K562 (cell line): Measurements from ENCODE around the gene PCDHGB1. TPM values are rescaled to one million over a fixed set of nuclear protein-coding genes. Genes with fewer than 3 reads are reported as not detected.
A peak's percentile ranks its signal among the peaks of the same experiment; 100 is the strongest.

Experiments
- ATAC-seq: fragments of 200-7000 bp; cut with Tn5 transposase; 3 replicates; pipeline ENCODE4 v1.9.1; 2020; ENCODE audit warnings: moderate library complexity
- BruUV-seq: library from RNA; stranded (reverse); fragments of 400-500 nt; replicated peaks from 2 replicates; lab custom pipeline; 2021; lab: Mats Ljungman, UMichigan
- CTCF ChIA-PET: fragments of 300-600 bp; formaldehyde crosslinking; extraction: SDS; loops from one replicate; lab custom pipeline; 2021; ENCODE audit warnings: low intra/inter-chr PET ratio; lab: Yijun Ruan, JAX
- POLR2A ChIA-PET: fragments of 300-600, 350-650 bp; sonication (Branson Sonifier 250); formaldehyde crosslinking; extraction: SDS; loops from one replicate; lab custom pipeline; 2021; ENCODE audit warnings: antibody characterized with exemption, inconsistent platforms; lab: Yijun Ruan, JAX
- DNase-seq, 4 experiments: peaks; one replicate each; pipeline versions ENCODE4 v3.0.0 to v3.0.0-alpha.2; 2011 to 2018; ENCODE audit warnings: low spot score in 3 of 4, mixed read lengths in 3 of 4; ENCODE audit errors: extremely low read depth in 1 of 4
- FAIRE-seq: peaks from 2 replicates; lab custom pipeline; 2011; peaks lifted over from hg19 to GRCh38; lab: Jason Lieb, UNC
- H2AFZ ChIP-seq: 2 replicates; pipeline ENCODE4 v1.6.0; 2011; ENCODE audit warnings: low read depth, low read length, control low read depth, inconsistent platforms
- H3K27ac ChIP-seq: fragments of 200-600 bp; 3 replicates; pipeline ENCODE4 v1.8.0; 2011; ENCODE audit warnings: low read depth, mild to moderate bottlenecking, control low read depth, inconsistent platforms, low read length, moderate library complexity, mixed read lengths; ENCODE audit errors: extremely low read depth
- H3K27me3 ChIP-seq, 2 experiments: fragments of 300-600 bp in 1 of 2; 2 replicates in 1 of 2; 3 replicates in 1 of 2; pipeline versions ENCODE4 v1.6.0 to v1.8.0; 2011; ENCODE audit warnings: inconsistent platforms in 2 of 2, low read length in 2 of 2, mild to moderate bottlenecking in 1 of 2, mixed read lengths in 1 of 2, moderate library complexity in 1 of 2; ENCODE audit not compliant: control insufficient read depth in 2 of 2, insufficient read depth in 2 of 2
- H3K36me3 ChIP-seq: fragments of 300-600 bp; 3 replicates; pipeline ENCODE4 v1.8.0; 2011; ENCODE audit warnings: mild to moderate bottlenecking, low read length, inconsistent platforms; ENCODE audit not compliant: control insufficient read depth, insufficient read depth
- H3K4me1 ChIP-seq, 2 experiments: fragments of 200-600 bp in 1 of 2; replicated peaks in 1 of 2; 2 replicates in 1 of 2; 3 replicates in 1 of 2; pipeline versions ENCODE4 v1.5.1 to v1.8.0; 2011; ENCODE audit warnings: inconsistent platforms in 2 of 2, low read length in 2 of 2, mild to moderate bottlenecking in 1 of 2, mixed read lengths in 1 of 2, moderate library complexity in 1 of 2; ENCODE audit not compliant: control insufficient read depth in 2 of 2, insufficient read depth in 2 of 2
- H3K4me2 ChIP-seq: 2 replicates; pipeline ENCODE4 v1.6.1; 2011; ENCODE audit warnings: low read length, control low read depth, inconsistent platforms, mixed read lengths; ENCODE audit not compliant: insufficient read depth
- H3K4me3 ChIP-seq: fragments of 200-600 bp; sonication (generic), shearing (Covaris generic); 2 replicates; pipeline ENCODE4 v1.5.1; 2016; ENCODE audit warnings: control low read depth, inconsistent platforms
- H3K79me2 ChIP-seq: fragments of 200-600 bp; 3 replicates; pipeline ENCODE4 v1.8.0; 2011; ENCODE audit warnings: low read length, inconsistent platforms; ENCODE audit not compliant: control insufficient read depth, insufficient read depth
- H3K9ac ChIP-seq, 2 experiments: 2 replicates each; pipeline versions ENCODE4 v1.6.0 to v1.6.1; 2011; ENCODE audit warnings: low read depth in 2 of 2, low read length in 2 of 2, control low read depth in 1 of 2, inconsistent platforms in 1 of 2, mild to moderate bottlenecking in 1 of 2, mixed read lengths in 1 of 2; ENCODE audit not compliant: insufficient read depth in 1 of 2
- H3K9me1 ChIP-seq: one replicate; pipeline ENCODE4 v1.6.0; 2011; ENCODE audit warnings: inconsistent platforms, mild to moderate bottlenecking, low read length, moderate library complexity; ENCODE audit not compliant: control insufficient read depth, insufficient read depth
- H3K9me3 ChIP-seq: replicated peaks from 2 replicates; pipeline ENCODE4 v1.5.1; 2011; ENCODE audit warnings: low read depth, low read length, inconsistent platforms; ENCODE audit not compliant: control insufficient read depth, insufficient read depth
- H4K20me1 ChIP-seq: replicated peaks from 2 replicates; pipeline ENCODE4 v1.6.1; 2011; ENCODE audit warnings: low read length, inconsistent platforms, mixed read lengths; ENCODE audit not compliant: control insufficient read depth, insufficient read depth
- EHMT2 ChIP-seq: fragments of 450-650 bp; IDR thresholded peaks from 2 replicates; pipeline ENCODE4 v1.6.1; 2018; ENCODE audit warnings: antibody characterized with exemption
- NONO ChIP-seq, 2 experiments: fragments of 200-400 bp in 1 of 2; fragments of 450-650 bp in 1 of 2; formaldehyde crosslinking in 1 of 2; IDR thresholded peaks; 2 replicates each; pipeline ENCODE4 v1.6.1; 2017; ENCODE audit warnings: low read depth in 2 of 2, mild to moderate bottlenecking in 2 of 2, moderate library complexity in 2 of 2, low read length in 1 of 2
- WGBS: fragments of 100-300 bp; shearing (Covaris generic); methylation state at CpG from one replicate; pipeline ENCODE4 v1.1.6; 2016; ENCODE audit warnings: low coverage, mixed read lengths; ENCODE audit not compliant: insufficient coverage; ENCODE audit errors: missing lambda C conversion rate; 5-methylcytosine and 5-hydroxymethylcytosine counted together
- in situ Hi-C: fragments of 300-500 bp; cut with MboI; formaldehyde crosslinking; loops from 4 replicates; pipeline ENCODE4 v1.15.0; 2018; ENCODE audit warnings: inconsistent platforms, mixed read lengths
- intact Hi-C: fragments of 100-400 bp; cut with micrococcal nuclease; formaldehyde crosslinking; loops from 2 replicates; pipeline ENCODE4 v1.14.2; 2022
- polyA plus RNA-seq, 8 experiments: library from polyadenylated mRNA; depleted of rRNA in 4 of 8; stranded (reverse) in 5 of 8; unstranded in 3 of 8; fragments of >200 nt; fragmentation: Nextera tagmentation in 2 of 8; fragmentation: Illumina TruSeq in 1 of 8; extraction: Ambion mirVana in 2 of 8; extraction: Trizol in 1 of 8; gene quantifications; 2 replicates each; pipeline versions ENCODE4 v1.2.1 to v1.2.3, GENCODE V29; 2011 to 2014; ENCODE audit warnings: inconsistent platforms in 1 of 8, missing spikeins in 1 of 8
- total RNA-seq, 7 experiments: library from RNA; depleted of rRNA in 6 of 7; stranded (reverse); fragments of >200 nt in 6 of 7; fragmentation: Illumina TruSeq in 2 of 7; extraction: Trizol in 2 of 7; gene quantifications; 2 replicates each; pipeline versions ENCODE4 v1.2.1 to v1.2.3, GENCODE V29; 2011 to 2021; ENCODE audit warnings: low replicate concordance in 1 of 7
- TF ChIP-seq, protein P1 (sequence below), 3 experiments: IDR thresholded peaks in 2 of 3; conservative IDR thresholded peaks in 1 of 3; 2 replicates each; pipeline ENCODE4 v1.5.1; 2011 to 2012; ENCODE audit warnings: low read length in 3 of 3, mild to moderate bottlenecking in 3 of 3, control low read depth in 2 of 3, improper control_type of control experiment in 1 of 3, inconsistent platforms in 1 of 3, low read depth in 1 of 3, mixed read lengths in 1 of 3, moderate library complexity in 1 of 3; ENCODE audit not compliant: insufficient read depth in 2 of 3

Gene PCDHGB1
- total and polyA plus RNA-seq, 9 of the 15 experiments (the other 6 are each of a cell fraction or from before 2014, with no cell fraction given) = 0.06 to 0.20 (median 0.07) TPM; not detected in 2

DNA sequence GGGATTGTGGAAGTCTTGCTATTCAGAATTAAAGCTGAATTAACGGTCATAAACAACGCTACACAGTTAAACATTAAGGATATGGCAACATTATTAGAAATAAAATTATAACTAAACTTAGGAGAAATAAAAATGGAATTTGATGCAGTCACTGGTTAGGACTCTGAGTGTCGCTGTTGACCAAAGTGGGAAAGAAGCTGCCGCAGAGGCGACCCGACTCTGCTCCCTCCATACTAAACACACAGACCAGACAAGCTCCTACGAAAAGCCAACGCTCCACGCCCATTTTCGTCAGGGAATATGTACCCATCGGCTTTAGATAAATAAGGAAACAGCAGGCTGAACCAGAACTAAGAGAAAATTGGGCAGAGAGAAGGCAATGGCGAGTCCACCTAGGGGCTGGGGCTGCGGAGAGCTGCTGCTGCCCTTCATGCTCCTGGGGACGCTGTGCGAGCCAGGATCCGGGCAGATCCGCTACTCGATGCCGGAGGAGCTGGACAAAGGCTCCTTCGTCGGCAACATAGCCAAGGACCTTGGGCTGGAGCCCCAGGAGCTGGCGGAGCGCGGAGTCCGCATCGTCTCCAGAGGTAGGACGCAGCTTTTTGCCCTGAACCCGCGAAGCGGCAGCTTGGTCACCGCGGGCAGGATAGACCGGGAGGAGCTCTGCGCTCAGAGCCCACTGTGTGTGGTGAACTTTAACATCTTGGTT lies 14.2 kb downstream of the PCDHGB1 start, which contains the start of gene PCDHGA5:
PCDHGA5 (plus strand) TSS at position 211 of the 709 bp plus-strand sequence; CDS start at position 380, 169 bp downstream.
- H3K27me3 ChIP-seq = peaks cover 13 to 36% of the 10 kb centered on the region in 2 experiments
- H3K9ac ChIP-seq = no peak within 1 kb of the TSS
- no peak within 1 kb of the TSS for H3K4me3 ChIP-seq
- H2AFZ ChIP-seq = no peak within 1 kb of the TSS
- no peaks in the 10 kb centered on the region for H3K9me1 ChIP-seq
- in situ Hi-C loops (no loop called here), intact Hi-C loops (no loop called here)
- no peaks in the 10 kb centered on the region; the same call in 1 of the 2 replicates for H3K9me3 ChIP-seq
- no peaks in the 10 kb centered on the region for H4K20me1 ChIP-seq
- peaks cover 0 to 12% of the 10 kb centered on the region in 2 experiments; a peak in 2 of 5 replicates for H3K4me1 ChIP-seq
- WGBS = 10% methylated on average over 34 of the region's 34 CpGs
- DNase-seq (no peak), FAIRE-seq (no peak), ATAC-seq (peak; percentile 49; the same call in 1 of the 3 replicates)
- BruUV-seq = no TSS peak
- ChIA-PET POLR2A (interaction anchor here (0.8 to 1.0 kb wide), 2 partner anchors 9 to 223 kb away, joined by 3 to 4 read pairs; no protein-coding TSS in a partner anchor), CTCF (no interaction called here)
- no peak within 1 kb of the TSS for H3K27ac ChIP-seq
- TF ChIP-seq NONO (IDR thresholded peaks at IDR 0.05; ENCODE audit: low read depth in 2 of 2, low read length in 1 of 2) (no peak), EHMT2 (no peak)
- TF ChIP-seq, protein P1, sequence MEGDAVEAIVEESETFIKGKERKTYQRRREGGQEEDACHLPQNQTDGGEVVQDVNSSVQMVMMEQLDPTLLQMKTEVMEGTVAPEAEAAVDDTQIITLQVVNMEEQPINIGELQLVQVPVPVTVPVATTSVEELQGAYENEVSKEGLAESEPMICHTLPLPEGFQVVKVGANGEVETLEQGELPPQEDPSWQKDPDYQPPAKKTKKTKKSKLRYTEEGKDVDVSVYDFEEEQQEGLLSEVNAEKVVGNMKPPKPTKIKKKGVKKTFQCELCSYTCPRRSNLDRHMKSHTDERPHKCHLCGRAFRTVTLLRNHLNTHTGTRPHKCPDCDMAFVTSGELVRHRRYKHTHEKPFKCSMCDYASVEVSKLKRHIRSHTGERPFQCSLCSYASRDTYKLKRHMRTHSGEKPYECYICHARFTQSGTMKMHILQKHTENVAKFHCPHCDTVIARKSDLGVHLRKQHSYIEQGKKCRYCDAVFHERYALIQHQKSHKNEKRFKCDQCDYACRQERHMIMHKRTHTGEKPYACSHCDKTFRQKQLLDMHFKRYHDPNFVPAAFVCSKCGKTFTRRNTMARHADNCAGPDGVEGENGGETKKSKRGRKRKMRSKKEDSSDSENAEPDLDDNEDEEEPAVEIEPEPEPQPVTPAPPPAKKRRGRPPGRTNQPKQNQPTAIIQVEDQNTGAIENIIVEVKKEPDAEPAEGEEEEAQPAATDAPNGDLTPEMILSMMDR (IDR thresholded peaks at IDR 0.05 in 2 of 3, conservative IDR thresholded peaks at IDR 0.05 in 1 of 3; ENCODE audit: insufficient read depth in 2 of 3, low read depth in 1 of 3, low read length in 3 of 3) = peak in 2 of 3 experiments; percentile 32 to 43; a peak in 3 of 6 replicates
- no peak within 1 kb of the TSS for H3K4me2 ChIP-seq
- H3K36me3 ChIP-seq = no peaks in the 10 kb centered on the region
- no peaks in the 10 kb centered on the region for H3K79me2 ChIP-seq
